Stimulated activated CD4-positive, alpha-beta T cell treated with anti-CD3 and anti-CD28 coated beads, Interleukin-1b, Interleukin-23, amount 100 ng/mL, for 48 hours (primary cell): ENCODE measurements around the gene CHTF18.
A peak's percentile ranks its signal among the peaks of the same experiment; 100 is the strongest.

ENCODE experiments used
- DNase-seq: peaks from one replicate; pipeline ENCODE4 v3.0.0-alpha.2; 2020

CHTF18 gene

GRCh38 chr16:794853-795466 lies 6.5 kb downstream of the CHTF18 start:
- DNase-seq = no peak

DNA sequence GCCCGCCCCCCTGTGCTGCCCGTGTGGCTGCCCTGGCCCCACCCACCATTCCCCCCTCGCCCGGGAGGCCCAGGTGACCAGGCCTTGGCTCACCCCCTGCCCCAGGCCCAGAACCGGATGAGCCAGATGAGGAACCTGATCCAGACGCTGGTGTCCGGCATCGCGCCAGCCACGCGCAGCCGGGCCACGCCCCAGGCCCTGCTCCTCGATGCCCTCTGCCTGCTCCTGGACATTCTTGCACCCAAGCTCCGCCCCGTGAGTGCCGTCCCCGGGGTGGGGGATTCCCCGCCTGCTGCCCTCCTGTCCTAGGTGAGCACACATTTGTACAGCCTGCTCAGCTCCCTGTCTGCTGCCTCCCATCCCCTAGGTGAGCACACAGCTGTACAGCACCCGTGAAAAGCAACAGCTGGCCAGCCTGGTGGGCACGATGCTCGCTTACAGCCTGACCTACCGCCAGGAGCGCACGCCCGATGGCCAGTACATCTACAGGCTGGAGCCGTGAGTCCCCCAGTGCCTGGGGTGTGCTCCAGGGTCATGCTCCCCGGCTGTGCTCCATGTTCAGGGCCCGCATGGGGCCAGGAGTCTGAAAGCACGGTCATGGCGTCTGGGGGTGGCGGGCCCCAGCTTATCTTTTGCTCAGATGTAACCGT lies 7.3 kb downstream of the CHTF18 start:
- DNase-seq = no peak

GRCh38 chr16:796296-797119 lies 8.1 kb downstream of the CHTF18 start:
- DNase-seq = no peak

GRCh38 chr16:797120-797420 lies 8.7 kb downstream of the CHTF18 start:
- peak; percentile 44 for DNase-seq

DNA sequence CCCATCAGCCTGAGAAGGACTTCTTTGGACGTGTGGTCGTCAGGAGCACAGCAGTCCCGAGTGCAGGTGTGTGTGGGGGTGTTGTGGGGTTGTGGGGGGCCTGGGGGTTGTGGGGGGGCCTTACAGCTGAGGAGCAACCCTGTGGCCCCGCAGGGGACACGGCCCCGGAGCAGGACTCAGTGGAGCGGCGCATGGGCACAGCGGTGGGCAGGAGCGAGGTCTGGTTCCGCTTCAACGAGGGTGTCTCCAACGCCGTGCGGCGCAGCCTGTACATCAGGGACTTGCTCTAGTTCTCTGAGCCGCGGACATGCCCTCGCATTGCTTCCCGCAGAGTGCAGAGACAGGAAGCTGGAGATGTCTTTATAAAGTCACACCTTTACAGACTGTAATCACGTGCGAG lies 9.3 kb downstream of the CHTF18 start:
- DNase-seq = no peak

GRCh38 chr16:798666-799065 lies 10.2 kb downstream of the CHTF18 start:
- no peak for DNase-seq

DNA sequence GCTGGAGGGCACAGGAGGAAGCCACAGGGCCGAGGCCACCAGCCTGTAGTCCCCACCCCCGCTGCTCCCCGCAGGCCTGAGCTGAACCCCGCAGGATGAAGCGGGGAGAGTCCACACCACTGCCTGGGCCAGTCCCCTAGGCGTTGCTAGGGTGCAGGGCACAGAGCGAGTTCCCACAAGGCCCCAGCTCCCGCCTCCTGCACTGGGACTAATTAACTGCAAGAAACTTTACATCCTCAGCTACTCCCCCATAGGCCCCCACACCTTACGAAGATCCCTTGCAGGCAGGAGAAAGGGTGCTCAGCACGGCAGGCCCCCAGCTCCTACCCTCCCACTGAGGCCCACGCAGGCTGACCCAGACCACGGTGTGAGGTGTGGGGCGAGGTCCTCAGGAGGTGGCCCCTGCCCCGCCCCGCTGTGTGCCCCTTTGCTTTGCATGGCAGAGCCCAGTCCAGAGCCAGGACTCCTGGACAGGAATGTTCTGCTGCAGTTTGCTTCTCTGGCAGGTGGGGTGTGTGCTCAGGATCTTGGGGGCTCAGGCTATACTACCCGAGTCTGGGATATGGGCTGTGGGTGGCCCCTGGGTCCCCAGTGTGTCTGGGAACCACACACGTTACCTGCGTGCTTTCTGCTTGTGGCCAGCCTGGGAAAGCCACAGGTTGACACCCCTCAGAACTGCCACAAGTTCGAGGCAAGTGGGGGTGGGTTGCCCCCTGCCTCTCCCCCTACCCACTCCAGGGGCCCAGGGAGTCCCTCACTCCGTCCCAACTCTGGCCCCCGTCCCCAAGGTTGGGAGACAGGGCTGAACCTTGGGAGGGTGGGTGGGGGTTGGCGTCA lies 10.9 kb downstream of the CHTF18 start:
- DNase-seq = no peak

GRCh38 chr16:799948-800833 lies 11.8 kb downstream of the CHTF18 start, which contains the start of gene GNG13:
Gene GNG13, minus strand, starts transcription at chr16:800734. Its CDS starts 1,657 bp downstream, at chr16:799077.
- DNase-seq = no peak

GRCh38 chr16:800834-801511 lies 12.6 kb downstream of the CHTF18 start:
- DNase-seq = no peak

GRCh38 chr16:801584-802363 lies 13.4 kb downstream of the CHTF18 start:
- no peak for DNase-seq

GRCh38 chr16:802461-802860 lies 14.0 kb downstream of the CHTF18 start:
- no peak for DNase-seq

- DNase-seq = no peak
Measured at GRCh38 chr16:802914-803753, 14.7 kb downstream of the CHTF18 start.

DNA sequence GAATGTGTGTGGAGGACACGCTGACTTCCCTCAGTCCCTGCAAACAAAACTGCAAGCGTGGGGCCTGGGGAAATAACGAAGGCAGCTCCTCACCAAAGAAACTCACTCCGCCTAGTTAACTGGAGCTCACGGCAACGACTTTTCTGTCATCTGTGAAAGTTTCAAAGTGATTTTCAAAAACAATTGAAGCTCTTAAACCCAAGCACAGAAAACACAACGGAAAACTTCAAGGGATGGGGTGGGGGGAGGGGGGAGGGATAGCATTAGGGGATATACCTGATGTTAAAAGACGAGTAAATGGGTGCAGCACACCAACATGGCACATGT lies 15.3 kb downstream of the CHTF18 start:
- no peak for DNase-seq

- DNase-seq = no peak
Measured at GRCh38 chr16:804193-805048, 16.0 kb downstream of the CHTF18 start.

- no peak for DNase-seq
Measured at GRCh38 chr16:805474-805873, 17.1 kb downstream of the CHTF18 start.

GRCh38 chr16:807347-808084 lies 19.1 kb downstream of the CHTF18 start:
- DNase-seq = peak; percentile 85

DNA sequence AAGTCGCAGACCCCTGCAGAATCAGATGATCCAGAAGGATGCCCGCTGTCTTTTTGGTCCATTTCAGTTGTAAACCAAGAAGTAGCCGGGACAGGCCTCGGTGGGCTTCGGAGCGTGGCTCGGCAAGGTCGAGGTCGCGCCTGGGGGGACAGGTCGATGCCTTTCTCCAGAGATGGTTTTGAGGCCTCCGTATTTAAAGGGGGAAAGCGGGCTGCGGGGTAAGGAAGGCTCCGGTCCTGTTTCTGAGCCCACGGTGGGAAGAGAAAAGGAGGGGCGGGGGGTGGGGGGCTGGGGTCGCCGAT lies 19.6 kb downstream of the CHTF18 start:
- DNase-seq = no peak

DNA sequence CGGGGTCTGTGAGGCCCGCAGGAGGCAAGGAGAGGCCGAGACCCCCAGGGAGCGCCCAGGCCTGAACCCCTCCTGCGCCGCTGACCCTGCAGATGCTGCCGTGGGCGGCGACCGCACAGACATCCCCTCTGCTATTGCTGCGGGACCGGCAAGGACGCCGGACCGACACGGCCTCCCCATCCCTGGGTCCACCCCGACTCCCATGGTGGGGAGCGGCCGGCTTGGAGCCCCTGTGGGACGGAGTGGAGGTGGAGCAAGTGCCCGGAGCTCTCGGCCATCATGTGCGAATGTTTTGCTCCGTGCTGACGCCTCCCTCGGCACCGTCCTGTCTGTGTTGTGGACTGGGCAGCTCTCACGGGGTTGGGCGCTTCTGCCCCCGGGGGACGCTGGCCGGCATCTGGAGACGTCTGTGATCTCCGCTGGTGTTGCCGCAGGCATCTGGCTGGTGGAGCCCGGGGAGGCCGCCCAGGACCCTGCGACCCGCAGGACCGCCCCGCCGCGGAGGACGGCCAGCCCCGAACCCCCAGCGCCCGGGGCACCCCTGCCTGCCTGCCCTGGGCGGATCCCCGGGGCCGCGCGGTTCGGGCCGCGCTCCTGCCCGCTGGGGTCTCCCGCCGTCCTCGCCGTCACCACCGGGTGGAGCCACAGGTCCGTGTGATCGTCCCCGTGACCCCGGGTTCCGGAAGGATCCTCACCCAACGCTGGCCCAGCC lies 24.9 kb downstream of the CHTF18 start:
- DNase-seq = peak; percentile 39
